ENCODE data around the gene SLC44A5. TPM values are rescaled to one million over a fixed set of nuclear protein-coding genes. Genes with fewer than 3 reads are reported as not detected.

SLC44A5 gene
- total and polyA plus RNA-seq, 2 experiments from 2014 or later: 3.3 to 11.7 TPM

DNA sequence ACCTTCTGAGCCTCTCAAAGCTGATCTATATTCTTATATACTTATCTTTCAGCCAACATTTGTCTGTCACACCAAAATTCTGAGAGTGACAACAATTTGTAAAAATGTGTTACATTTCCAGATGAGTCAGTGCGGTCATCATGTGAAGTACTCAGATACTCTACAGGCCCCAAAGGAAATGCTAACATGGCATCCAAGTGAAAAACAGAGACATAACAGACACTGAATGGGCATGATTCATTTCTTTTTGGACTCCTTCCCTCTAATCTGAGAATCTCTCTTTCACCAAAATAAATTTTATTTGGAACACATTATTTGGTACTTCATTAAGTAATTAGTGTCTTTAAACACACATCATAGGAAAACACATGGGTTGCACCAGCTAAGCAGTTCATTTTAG, 96.6 kb downstream of the SLC44A5 start (continued):
- no peak for TF ChIP-seq STAT1 (IDR thresholded peaks at IDR 0.05; ENCODE audit: unreplicated experiment)
- no peak for TF ChIP-seq POLR2AphosphoS5 (IDR thresholded peaks at IDR 0.05; ENCODE audit: low read depth)
- TF ChIP-seq EZH2phosphoT487 (IDR thresholded peaks at IDR 0.05; ENCODE audit: unreplicated experiment): no peak
- no peak for TF ChIP-seq ZNF331 (CRISPR knock-in tag; IDR thresholded peaks at IDR 0.05; ENCODE audit: low read depth)
- TF ChIP-seq CREB1 (CRISPR knock-in tag; IDR thresholded peaks at IDR 0.05; ENCODE audit: low read depth): no peak
- no peak for TF ChIP-seq JUNB (IDR thresholded peaks at IDR 0.05; ENCODE audit: unreplicated experiment)
- no peak for TF ChIP-seq EZH2 (IDR thresholded peaks at IDR 0.05; ENCODE audit: low read depth, unreplicated experiment)
- TF ChIP-seq NANOG (IDR thresholded peaks at IDR 0.05; ENCODE audit: borderline replicate concordance): no peak

DNA sequence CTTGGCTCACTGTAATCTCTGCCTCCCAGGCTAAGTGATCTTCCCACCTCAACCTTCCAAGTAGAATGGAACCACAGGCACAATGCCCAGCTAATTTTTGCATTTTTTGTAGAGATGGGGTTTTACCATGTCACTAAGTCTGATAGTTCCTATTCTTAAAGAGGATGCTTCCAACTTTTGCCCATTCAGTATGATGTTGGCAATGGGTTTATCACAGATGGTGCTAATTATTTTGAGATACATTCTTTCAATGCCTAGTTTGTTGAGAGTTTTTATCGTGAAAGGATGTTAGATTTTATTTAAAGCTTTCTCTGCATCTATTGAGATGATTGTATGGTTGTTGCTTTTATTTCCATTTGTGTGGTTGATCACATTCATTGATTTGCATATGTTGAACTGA, 103.9 kb downstream of the SLC44A5 start:
- Histone ChIP-seq H3K9me2 (ENCODE audit: insufficient read depth) (0 out of 2 replicates have a peak, but pooled peaks cover 5% of the 10 kb centered on the region), H4K20me1 (replicated peaks; ENCODE audit: insufficient read depth) (no peaks in the 10 kb centered on the region), H3K4me1 (ENCODE audit: insufficient read depth) (no peaks in the 10 kb centered on the region), H3K27ac (ENCODE audit: low read depth) (no peak overlapping the region), H3K4me2 (no peak overlapping the region), H2AFZ (no peak overlapping the region), H3K27me3 (ENCODE audit: insufficient read depth) (no peaks in the 10 kb centered on the region), H3K4me3 (no peak overlapping the region), H3F3A (replicated peaks; ENCODE audit: low read depth) (no peaks in the 10 kb centered on the region), H3K36me3 (ENCODE audit: insufficient read depth) (no peaks in the 10 kb centered on the region), H3K79me2 (replicated peaks; ENCODE audit: insufficient read depth) (no peaks in the 10 kb centered on the region)
- Mint-ChIP-seq H3K36me3 (ENCODE audit: low read depth) (no peaks in the 10 kb centered on the region), H3K4me1 (0 out of 3 replicates have a peak, but pooled peaks cover 4% of the 10 kb centered on the region), H3K27me3 (ENCODE audit: insufficient read depth, low read depth, poor library complexity) (no peaks in the 10 kb centered on the region), H3K9me3 (no peaks in the 10 kb centered on the region; the same call in 1 of the 3 replicates), H3K4me3 (no peak overlapping the region), H3K27ac (no peak overlapping the region)
- no peak for DNase-seq (ENCODE audit: low spot score)
- no peak for ATAC-seq
- TF ChIP-seq, protein P1, sequence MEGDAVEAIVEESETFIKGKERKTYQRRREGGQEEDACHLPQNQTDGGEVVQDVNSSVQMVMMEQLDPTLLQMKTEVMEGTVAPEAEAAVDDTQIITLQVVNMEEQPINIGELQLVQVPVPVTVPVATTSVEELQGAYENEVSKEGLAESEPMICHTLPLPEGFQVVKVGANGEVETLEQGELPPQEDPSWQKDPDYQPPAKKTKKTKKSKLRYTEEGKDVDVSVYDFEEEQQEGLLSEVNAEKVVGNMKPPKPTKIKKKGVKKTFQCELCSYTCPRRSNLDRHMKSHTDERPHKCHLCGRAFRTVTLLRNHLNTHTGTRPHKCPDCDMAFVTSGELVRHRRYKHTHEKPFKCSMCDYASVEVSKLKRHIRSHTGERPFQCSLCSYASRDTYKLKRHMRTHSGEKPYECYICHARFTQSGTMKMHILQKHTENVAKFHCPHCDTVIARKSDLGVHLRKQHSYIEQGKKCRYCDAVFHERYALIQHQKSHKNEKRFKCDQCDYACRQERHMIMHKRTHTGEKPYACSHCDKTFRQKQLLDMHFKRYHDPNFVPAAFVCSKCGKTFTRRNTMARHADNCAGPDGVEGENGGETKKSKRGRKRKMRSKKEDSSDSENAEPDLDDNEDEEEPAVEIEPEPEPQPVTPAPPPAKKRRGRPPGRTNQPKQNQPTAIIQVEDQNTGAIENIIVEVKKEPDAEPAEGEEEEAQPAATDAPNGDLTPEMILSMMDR (conservative IDR thresholded peaks at IDR 0.05; ENCODE audit: low read depth in 2 of 2): no peak
- TF ChIP-seq NANOG (IDR thresholded peaks at IDR 0.05; ENCODE audit: borderline replicate concordance) (no peak), CREB1 (CRISPR knock-in tag; IDR thresholded peaks at IDR 0.05; ENCODE audit: low read depth) (no peak), POLR2AphosphoS5 (IDR thresholded peaks at IDR 0.05; ENCODE audit: low read depth) (no peak), ZNF331 (CRISPR knock-in tag; IDR thresholded peaks at IDR 0.05; ENCODE audit: low read depth) (no peak), ZNF114 (CRISPR knock-in tag; IDR thresholded peaks at IDR 0.05) (no peak), STAT1 (IDR thresholded peaks at IDR 0.05; ENCODE audit: unreplicated experiment) (no peak)

DNA sequence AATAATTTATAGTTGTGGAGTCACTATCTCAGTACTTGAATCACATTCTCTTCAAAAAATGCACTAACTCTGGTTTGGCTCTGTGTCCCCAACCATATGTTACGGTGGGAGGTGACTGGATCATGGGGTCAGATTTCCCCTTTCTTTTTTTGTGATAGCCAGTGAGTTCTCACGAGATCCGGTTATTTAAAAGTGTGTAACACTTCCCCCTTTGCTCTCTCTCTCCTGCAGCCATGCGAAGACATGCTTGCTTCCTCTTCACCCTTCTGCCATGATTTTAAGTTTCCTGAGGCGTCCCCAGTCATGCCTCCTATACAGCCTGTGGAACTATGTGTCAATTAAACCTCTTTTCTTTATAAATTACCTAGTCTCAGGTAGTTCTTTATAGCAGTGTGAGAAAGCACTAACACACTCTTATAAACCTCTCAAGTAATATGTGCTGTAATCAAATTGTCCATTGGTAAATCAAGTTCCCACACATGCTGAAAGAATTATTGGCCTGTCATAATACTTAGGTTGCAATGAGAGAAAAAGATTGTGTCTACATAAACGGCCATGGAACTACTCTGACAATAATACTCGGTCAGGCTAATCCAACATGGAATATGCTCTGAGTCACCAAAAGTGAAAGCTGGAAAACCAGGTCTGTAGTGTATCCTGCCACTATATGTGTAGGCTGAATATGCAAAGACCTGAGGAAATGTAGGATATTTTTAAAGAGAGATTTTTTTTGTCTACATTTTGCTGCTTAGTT, 107.5 kb downstream of the SLC44A5 start:
- Mint-ChIP-seq H3K27me3 (ENCODE audit: insufficient read depth, low read depth, poor library complexity) (no peaks in the 10 kb centered on the region), H3K36me3 (ENCODE audit: low read depth) (no peaks in the 10 kb centered on the region), H3K9me3 (no peaks in the 10 kb centered on the region; the same call in 2 of the 3 replicates), H3K4me1 (0 out of 3 replicates have a peak, but pooled peaks cover 4% of the 10 kb centered on the region), H3K4me3 (no peak overlapping the region), H3K27ac (no peak overlapping the region; the same call in 1 of the 2 replicates)
- H3K27ac ChIP-seq (ENCODE audit: low read depth): no peak overlapping the region
- H2AFZ ChIP-seq: no peak overlapping the region
- ATAC-seq (no peak), DNase-seq (ENCODE audit: low spot score) (no peak)
- H3F3A ChIP-seq (replicated peaks; ENCODE audit: low read depth): no peaks in the 10 kb centered on the region
- H3K36me3 ChIP-seq (ENCODE audit: insufficient read depth): no peaks in the 10 kb centered on the region
- TF ChIP-seq CREB1 (CRISPR knock-in tag; IDR thresholded peaks at IDR 0.05; ENCODE audit: low read depth) (no peak), STAT1 (IDR thresholded peaks at IDR 0.05; ENCODE audit: unreplicated experiment) (no peak)
- no peaks in the 10 kb centered on the region for H3K4me1 ChIP-seq (ENCODE audit: insufficient read depth)
- H4K20me1 ChIP-seq (replicated peaks; ENCODE audit: insufficient read depth): no peaks in the 10 kb centered on the region
- H3K9me2 ChIP-seq (ENCODE audit: insufficient read depth): no peaks in the 10 kb centered on the region
- H3K4me2 ChIP-seq: no peak overlapping the region
- no peak overlapping the region for H3K4me3 ChIP-seq
- H3K27me3 ChIP-seq (ENCODE audit: insufficient read depth): no peaks in the 10 kb centered on the region
- H3K79me2 ChIP-seq (replicated peaks; ENCODE audit: insufficient read depth): no peaks in the 10 kb centered on the region
